ENCODE measurements around the gene FAM78B.

Gene FAM78B

GRCh38 chr1:166114419-166114818, 52.4 kb downstream of the FAM78B start:
- TF ChIP-seq CTCF (conservative IDR thresholded peaks at IDR 0.05; ENCODE audit: low read length), result no peak
- no peak for DNase-seq (ENCODE audit: low read depth)
- no peak overlapping the region for H3K4me3 ChIP-seq (ENCODE audit: low read length)

GRCh38 chr1:166113630-166114029, 53.2 kb downstream of the FAM78B start:
- TF ChIP-seq CTCF (conservative IDR thresholded peaks at IDR 0.05; ENCODE audit: low read length), result no peak
- DNase-seq (ENCODE audit: low read depth), result no peak
- no peak overlapping the region for H3K4me3 ChIP-seq (ENCODE audit: low read length)

- DNase-seq (ENCODE audit: low read depth), result no peak
- no peak for TF ChIP-seq CTCF (conservative IDR thresholded peaks at IDR 0.05; ENCODE audit: low read length)
- no peak overlapping the region for H3K4me3 ChIP-seq (ENCODE audit: low read length)
Measured at GRCh38 chr1:166113031-166113430, 53.8 kb downstream of the FAM78B start.

- TF ChIP-seq CTCF (conservative IDR thresholded peaks at IDR 0.05; ENCODE audit: low read length), result no peak
- no peak overlapping the region for H3K4me3 ChIP-seq (ENCODE audit: low read length)
- DNase-seq (ENCODE audit: low read depth), result no peak
Measured at GRCh38 chr1:166112425-166112824, 54.4 kb downstream of the FAM78B start.

- no peak for TF ChIP-seq CTCF (conservative IDR thresholded peaks at IDR 0.05; ENCODE audit: low read length)
- H3K4me3 ChIP-seq (ENCODE audit: low read length), result no peak overlapping the region
- no peak for DNase-seq (ENCODE audit: low read depth)
Measured at GRCh38 chr1:166111430-166111829, 55.4 kb downstream of the FAM78B start.

GRCh38 chr1:166090244-166090643, 76.6 kb downstream of the FAM78B start:
- no peak overlapping the region for H3K4me3 ChIP-seq (ENCODE audit: low read length)
- no peak for TF ChIP-seq CTCF (conservative IDR thresholded peaks at IDR 0.05; ENCODE audit: low read length)
- DNase-seq (ENCODE audit: low read depth), result no peak

- no peak overlapping the region for H3K4me3 ChIP-seq (ENCODE audit: low read length)
- no peak for DNase-seq (ENCODE audit: low read depth)
- no peak for TF ChIP-seq CTCF (conservative IDR thresholded peaks at IDR 0.05; ENCODE audit: low read length)
Measured at GRCh38 chr1:166089804-166090203, 77.0 kb downstream of the FAM78B start.
